Measurements from ENCODE around the gene SARDH.

Gene SARDH

GRCh38 chr9:133733796-133734533 lies 4.2 kb downstream of the SARDH start:
- no peak for DNase-seq (ENCODE audit: low read depth)

GRCh38 chr9:133733421-133733795 lies 4.7 kb downstream of the SARDH start:
- no peak for DNase-seq (ENCODE audit: low read depth)

GRCh38 chr9:133732639-133733408 lies 5.3 kb downstream of the SARDH start:
- DNase-seq (ENCODE audit: low read depth) = no peak

- DNase-seq (ENCODE audit: low read depth) = no peak
Observed at GRCh38 chr9:133731876-133732638, 6.1 kb downstream of the SARDH start.

GRCh38 chr9:133730994-133731715 lies 7.0 kb downstream of the SARDH start:
- no peak for DNase-seq (ENCODE audit: low read depth)

- DNase-seq (ENCODE audit: low read depth) = no peak
Observed at GRCh38 chr9:133729617-133730281, 8.4 kb downstream of the SARDH start.

GRCh38 chr9:133728856-133729616 lies 9.1 kb downstream of the SARDH start:
- DNase-seq (ENCODE audit: low read depth) = no peak

GRCh38 chr9:133727876-133728441 lies 10.2 kb downstream of the SARDH start:
- no peak for DNase-seq (ENCODE audit: low read depth)

GRCh38 chr9:133727277-133727875 lies 10.8 kb downstream of the SARDH start:
- no peak for DNase-seq (ENCODE audit: low read depth)

GRCh38 chr9:133726401-133727276 lies 11.5 kb downstream of the SARDH start:
- peak; percentile 46 for DNase-seq (ENCODE audit: low read depth)

GRCh38 chr9:133725886-133726285 lies 12.3 kb downstream of the SARDH start:
- DNase-seq (ENCODE audit: low read depth) = no peak

GRCh38 chr9:133718563-133719315 lies 19.4 kb downstream of the SARDH start:
- no peak for DNase-seq (ENCODE audit: low read depth)

- no peak for DNase-seq (ENCODE audit: low read depth)
Observed at GRCh38 chr9:133717113-133718031, 20.8 kb downstream of the SARDH start.

GRCh38 chr9:133716564-133717112 lies 21.5 kb downstream of the SARDH start:
- DNase-seq (ENCODE audit: low read depth) = no peak

GRCh38 chr9:133715866-133716563 lies 22.1 kb downstream of the SARDH start:
- no peak for DNase-seq (ENCODE audit: low read depth)

- DNase-seq (ENCODE audit: low read depth) = no peak
Observed at GRCh38 chr9:133715295-133715865, 22.8 kb downstream of the SARDH start.
